SIG-M5 treated with dmso at 0.1 percent for 504 hours (cell line): ENCODE data around the gene CYB561D1.

Source experiments
- DNase-seq: peaks from one replicate; lab custom pipeline; 2025; ENCODE audit not compliant: unreplicated experiment; lab: John Stamatoyannopoulos, UW

The CYB561D1 gene

DNA sequence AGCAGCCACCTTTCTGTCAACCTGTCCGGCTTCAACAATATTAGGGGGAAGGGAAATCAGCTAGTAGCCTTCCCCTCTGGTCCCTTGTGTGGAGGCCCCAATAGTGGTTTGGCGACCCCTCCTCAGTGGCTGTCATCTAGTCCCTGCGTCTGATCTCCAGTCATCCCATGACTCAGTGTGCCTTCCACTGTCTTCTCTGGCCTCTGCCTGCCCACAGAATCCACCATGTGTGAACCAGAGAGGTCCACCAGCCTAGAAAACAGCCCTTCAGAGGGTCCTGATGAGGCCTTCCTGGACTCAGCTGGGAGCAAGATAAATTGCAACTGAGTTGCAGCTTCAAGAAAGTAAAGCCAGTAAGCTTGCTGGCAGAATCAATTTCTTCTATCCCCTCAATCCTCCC, 14.0 kb upstream of the CYB561D1 start:
- no peak for DNase-seq

GRCh38 chr1:109481646-109482045, 12.2 kb upstream of the CYB561D1 start:
- DNase-seq = no peak

DNA sequence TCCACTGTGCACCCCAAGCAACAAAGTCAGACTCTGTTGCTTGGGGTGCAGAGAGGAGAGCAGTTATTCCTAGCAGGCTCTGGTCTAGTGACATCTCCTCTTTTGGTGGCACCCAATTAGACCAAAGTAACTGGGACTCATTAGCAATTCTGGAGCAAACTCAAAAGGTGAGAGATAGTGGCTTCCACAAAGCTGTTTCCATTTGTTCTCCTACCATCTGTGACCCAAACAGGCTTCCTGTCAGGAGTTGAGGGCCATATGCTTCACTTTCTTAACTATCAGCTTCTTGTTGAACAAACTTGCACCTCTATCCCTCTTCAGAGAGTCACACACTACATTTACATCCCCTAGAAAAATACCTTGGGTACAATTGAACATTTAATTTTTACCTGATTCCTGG, 11.7 kb upstream of the CYB561D1 start:
- DNase-seq = no peak

GRCh38 chr1:109482791-109483671, 10.9 kb upstream of the CYB561D1 start:
- DNase-seq = no peak

DNA sequence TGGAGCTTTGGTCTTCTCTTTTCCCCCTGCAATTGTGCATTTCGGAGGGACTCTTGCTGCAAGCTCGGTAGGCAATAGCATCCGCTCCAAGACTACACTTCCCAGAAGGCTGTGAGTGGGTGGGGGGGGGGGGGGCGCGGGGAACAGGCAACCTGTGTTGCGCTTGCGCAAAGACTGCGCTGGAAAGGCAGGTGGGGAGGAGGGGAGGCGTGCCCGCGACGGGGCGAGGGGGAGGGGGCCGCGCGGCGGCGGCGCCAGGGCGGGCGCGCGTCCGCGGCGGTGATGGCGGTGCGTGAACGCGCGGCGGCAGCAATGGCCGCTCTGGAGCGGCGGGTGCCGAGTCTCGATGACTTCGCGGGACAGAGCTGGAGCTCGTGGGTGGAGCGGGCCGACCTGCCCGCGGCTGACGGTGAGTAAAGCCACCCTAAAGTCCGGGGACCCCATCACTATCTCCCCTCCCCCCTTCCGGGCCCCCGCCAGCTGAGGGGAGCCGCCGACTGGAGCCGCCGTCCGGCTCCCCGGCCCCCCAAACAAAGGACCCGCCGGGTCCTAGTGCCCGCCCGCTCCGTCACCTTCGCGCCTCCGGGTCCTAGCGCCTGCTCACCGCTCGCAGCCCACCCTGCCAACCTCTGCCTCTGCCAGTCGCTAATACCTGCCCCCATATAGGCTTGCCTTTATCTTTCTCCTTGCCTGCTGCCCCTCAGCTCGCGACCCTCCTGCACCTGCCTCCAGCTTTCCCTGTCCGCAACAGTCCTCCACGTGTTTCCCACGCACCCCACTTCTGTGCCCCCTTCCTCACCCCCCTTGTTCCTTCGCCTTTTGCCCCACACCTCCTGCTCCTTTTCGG, 10.0 kb upstream of the CYB561D1 start, which contains the start of gene ATXN7L2:
ATXN7L2 (plus strand) TSS at position 234 of the 847 bp plus-strand sequence; CDS start at position 283, 49 bp downstream.
- DNase-seq = peak; percentile 88

DNA sequence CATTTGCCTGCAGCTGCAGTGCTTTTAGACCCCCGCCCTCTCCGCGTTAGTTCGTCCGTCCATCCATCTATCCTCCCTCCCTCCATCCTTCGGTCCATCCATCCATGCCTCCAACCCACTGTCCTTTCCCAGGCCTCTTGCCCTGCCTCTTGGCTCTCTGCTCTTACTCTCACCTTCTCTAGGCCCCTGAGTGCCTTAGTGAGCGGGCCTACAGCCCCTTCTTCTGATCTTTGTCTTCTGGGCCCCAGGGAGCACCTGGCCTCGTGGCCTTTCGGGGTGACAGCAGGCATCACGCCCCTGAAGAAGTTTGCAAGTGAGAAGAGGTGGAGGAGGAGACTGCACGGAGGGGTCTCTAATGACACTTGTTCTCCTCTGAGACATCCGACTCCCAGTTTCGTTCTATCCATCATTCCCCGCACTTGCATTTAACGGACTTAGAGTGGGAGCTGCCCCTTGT, 9.3 kb upstream of the CYB561D1 start:
- no peak for DNase-seq

DNA sequence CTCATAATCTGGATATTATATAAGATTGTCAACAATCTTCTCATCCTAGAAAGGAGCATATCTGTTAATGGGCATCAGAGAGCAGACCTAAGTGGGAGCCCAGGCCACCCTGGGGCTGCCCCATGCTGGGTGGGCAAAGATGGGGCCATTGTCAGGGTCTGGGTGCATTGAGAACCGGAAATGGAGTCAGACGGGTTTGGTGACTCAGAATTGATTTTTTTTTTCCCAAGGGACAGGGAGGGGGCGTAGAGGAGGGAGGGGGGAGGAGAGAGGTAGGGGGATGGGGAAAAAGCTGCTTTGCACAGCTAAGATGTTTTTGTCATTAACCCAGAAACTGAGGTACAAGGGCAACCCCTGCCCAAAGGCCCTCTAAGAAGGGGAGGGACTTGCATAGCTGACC, 8.9 kb upstream of the CYB561D1 start:
- no peak for DNase-seq

DNA sequence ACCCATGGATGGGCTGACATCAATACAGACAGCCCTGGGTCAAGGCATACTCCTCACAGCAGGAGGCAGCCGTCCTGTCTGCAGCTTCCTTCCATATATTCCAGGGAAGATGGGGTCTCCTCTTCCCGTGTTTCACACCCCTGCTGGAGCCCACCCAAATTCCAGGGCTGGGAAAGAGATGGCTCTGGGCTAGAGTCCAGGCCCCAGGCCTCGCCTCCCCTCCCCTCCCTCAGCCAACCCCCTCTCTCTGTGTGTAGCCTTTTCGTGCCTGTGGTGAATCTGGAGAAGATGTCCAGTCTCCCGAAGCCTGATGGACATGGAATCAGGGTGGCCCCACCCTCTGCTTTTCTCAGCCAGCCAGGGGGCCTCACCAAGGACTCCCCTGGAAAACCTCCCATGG, 6.6 kb upstream of the CYB561D1 start:
- DNase-seq = no peak

DNA sequence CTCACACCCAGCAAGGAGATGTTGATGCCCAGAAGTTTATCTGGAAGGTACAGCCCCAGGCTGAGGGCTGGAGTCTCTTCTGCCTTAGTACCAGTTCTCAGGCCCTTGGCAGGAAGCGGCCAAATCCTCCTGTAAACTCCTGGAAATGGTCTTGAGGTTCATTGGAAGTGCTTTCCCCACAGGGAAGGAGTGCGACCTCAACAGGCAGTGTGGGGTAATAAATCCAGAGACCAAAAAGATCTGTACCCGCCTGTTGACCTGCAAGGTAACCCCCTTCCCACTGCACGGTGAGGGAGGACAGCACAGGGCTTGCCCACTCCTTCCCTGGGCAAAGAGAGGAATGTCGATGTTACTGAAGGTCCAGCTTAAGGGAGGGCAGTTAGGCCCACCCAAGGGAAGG, 5.7 kb upstream of the CYB561D1 start:
- no peak for DNase-seq

- DNase-seq = no peak
Observed at GRCh38 chr1:109488696-109489095, 5.2 kb upstream of the CYB561D1 start.

GRCh38 chr1:109490029-109490933, 3.6 kb upstream of the CYB561D1 start:
- peak; percentile 66 for DNase-seq

- no peak for DNase-seq
Observed at GRCh38 chr1:109490934-109491302, 3.0 kb upstream of the CYB561D1 start.

- DNase-seq = no peak
Observed at GRCh38 chr1:109491372-109491771, 2.5 kb upstream of the CYB561D1 start.

DNA sequence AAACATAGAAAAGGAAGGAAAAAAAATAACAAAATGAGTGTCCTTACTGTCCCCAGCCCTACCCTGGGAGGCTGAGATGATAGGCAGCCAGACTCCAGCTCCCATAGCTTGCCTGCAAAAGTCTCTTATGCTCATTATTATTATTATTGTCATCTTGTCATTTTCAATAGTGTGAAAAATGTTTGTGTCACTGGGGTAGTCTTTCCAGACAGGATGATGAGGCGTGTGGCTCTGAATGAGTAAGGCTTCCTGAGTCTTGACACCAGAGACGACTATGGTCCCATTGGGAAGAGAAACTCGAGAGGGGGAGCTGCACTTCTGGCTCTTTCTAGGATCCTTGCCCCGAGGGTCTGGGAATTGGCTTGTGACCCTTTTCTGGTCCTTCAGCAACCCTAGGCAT, 1.1 kb upstream of the CYB561D1 start:
- no peak for DNase-seq

GRCh38 chr1:109493227-109493626, 667 bp upstream of the CYB561D1 start:
- DNase-seq = no peak

GRCh38 chr1:109495738-109496137, 1.8 kb downstream of the CYB561D1 start:
- DNase-seq = no peak

GRCh38 chr1:109497449-109498160, 3.7 kb downstream of the CYB561D1 start:
- DNase-seq = no peak

DNA sequence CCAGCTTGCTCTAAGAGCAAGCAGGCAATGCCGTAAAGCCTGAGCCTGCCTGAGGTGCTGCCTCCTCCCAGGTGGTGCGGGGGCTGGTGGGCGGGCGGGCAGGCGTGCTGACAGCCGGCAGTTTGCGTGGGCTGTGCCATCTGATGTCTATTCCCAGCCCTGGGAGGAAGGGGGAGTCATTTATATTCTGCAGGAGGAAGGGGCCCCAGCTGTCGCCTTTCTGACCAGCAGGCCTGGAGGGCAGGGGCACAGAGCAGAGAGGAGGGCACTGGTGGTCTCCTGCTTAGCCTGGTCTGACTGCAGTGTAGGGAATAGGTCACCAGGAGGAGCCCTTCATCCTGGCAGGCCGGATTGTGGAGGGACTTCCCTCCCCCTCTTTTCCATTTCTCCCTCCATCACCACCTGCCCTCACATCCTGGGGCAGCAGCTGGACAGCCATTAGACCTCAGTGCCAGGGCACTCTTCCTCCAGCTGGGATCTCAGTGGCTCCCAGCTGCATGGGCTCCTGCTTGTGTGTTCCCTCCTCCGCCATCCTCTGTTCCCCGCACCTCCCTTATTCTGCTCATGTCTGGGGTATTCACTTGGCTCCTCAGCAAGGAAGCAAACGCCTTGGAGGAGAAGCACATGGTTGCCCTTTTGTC, 4.4 kb downstream of the CYB561D1 start:
- DNase-seq = no peak

DNA sequence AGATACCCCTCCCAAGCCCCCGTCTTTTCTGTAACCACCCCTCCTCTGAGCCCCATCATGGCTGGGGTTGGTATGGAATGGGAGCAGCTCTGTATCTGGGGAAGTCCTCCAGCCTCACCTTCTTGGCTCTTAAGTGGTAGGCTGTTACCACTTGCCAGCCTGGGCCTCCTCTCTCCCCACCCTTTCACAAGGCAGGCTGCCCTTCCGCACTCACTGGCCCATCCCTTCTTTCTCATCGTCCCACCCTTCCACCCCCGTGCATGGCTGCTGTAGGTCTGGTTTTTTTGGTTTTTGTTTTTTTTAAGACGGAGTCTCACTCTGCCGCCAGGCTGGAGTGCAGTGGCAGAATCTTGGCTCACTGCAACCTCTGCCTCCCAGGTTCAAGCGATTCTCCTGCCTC, 5.2 kb downstream of the CYB561D1 start:
- no peak for DNase-seq
